ENCODE measurements around the gene S100A7. TPM values are rescaled to one million over a fixed set of nuclear protein-coding genes. Genes with fewer than 3 reads are reported as not detected.

Gene S100A7
- total and polyA plus RNA-seq, 2 donors (not counting 1 experiment from before 2014, with no cell fraction given) = not detected

- no peaks in the 10 kb centered on the region for H4K20me1 ChIP-seq (ENCODE audit: control insufficient read depth, extremely low read depth, insufficient read depth, low read length)
- no peaks in the 10 kb centered on the region for H3K9me3 ChIP-seq (ENCODE audit: control insufficient read depth, insufficient read depth, low read depth, low read length)
- no peak overlapping the region for H3K9ac ChIP-seq (ENCODE audit: insufficient read depth, low read length)
- no peaks in the 10 kb centered on the region for H3K4me1 ChIP-seq (ENCODE audit: control insufficient read depth, extremely low read depth, insufficient read depth, low read length)
- H2AFZ ChIP-seq (ENCODE audit: low read length) = no peak overlapping the region
- no peak overlapping the region for H3K4me3 ChIP-seq (replicated peaks in 1 of 4; ENCODE audit: control extremely low read depth in 1 of 4, insufficient read depth in 1 of 4, low read depth in 3 of 4, low read length in 4 of 4)
- H3K4me2 ChIP-seq (ENCODE audit: extremely low read depth, insufficient read depth, low read length) = no peak overlapping the region
- peaks cover 3% of the 10 kb centered on the region for H3K27me3 ChIP-seq (ENCODE audit: control insufficient read depth, insufficient read depth, low read length)
- H3K79me2 ChIP-seq (ENCODE audit: control insufficient read depth, insufficient read depth, low read length) = no peaks in the 10 kb centered on the region
- no peak for TF ChIP-seq EZH2 (IDR thresholded peaks at IDR 0.05; ENCODE audit: low read length, missing control alignments)
- TF ChIP-seq, protein P1, sequence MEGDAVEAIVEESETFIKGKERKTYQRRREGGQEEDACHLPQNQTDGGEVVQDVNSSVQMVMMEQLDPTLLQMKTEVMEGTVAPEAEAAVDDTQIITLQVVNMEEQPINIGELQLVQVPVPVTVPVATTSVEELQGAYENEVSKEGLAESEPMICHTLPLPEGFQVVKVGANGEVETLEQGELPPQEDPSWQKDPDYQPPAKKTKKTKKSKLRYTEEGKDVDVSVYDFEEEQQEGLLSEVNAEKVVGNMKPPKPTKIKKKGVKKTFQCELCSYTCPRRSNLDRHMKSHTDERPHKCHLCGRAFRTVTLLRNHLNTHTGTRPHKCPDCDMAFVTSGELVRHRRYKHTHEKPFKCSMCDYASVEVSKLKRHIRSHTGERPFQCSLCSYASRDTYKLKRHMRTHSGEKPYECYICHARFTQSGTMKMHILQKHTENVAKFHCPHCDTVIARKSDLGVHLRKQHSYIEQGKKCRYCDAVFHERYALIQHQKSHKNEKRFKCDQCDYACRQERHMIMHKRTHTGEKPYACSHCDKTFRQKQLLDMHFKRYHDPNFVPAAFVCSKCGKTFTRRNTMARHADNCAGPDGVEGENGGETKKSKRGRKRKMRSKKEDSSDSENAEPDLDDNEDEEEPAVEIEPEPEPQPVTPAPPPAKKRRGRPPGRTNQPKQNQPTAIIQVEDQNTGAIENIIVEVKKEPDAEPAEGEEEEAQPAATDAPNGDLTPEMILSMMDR (conservative IDR thresholded peaks at IDR 0.05 in 1 of 2, IDR thresholded peaks at IDR 0.05 in 1 of 2; ENCODE audit: low read depth in 1 of 2, low read length in 2 of 2) = no peak
- H3K36me3 ChIP-seq (ENCODE audit: control insufficient read depth, insufficient read depth, low read length) = no peaks in the 10 kb centered on the region
- DNase-seq (ENCODE audit: low read depth in 2 of 2) = no peak
- H3K27ac ChIP-seq (ENCODE audit: insufficient read depth, low read length) = no peak overlapping the region
Observed at GRCh38 chr1:153437236-153437635, 23.2 kb downstream of the S100A7 start.

DNA sequence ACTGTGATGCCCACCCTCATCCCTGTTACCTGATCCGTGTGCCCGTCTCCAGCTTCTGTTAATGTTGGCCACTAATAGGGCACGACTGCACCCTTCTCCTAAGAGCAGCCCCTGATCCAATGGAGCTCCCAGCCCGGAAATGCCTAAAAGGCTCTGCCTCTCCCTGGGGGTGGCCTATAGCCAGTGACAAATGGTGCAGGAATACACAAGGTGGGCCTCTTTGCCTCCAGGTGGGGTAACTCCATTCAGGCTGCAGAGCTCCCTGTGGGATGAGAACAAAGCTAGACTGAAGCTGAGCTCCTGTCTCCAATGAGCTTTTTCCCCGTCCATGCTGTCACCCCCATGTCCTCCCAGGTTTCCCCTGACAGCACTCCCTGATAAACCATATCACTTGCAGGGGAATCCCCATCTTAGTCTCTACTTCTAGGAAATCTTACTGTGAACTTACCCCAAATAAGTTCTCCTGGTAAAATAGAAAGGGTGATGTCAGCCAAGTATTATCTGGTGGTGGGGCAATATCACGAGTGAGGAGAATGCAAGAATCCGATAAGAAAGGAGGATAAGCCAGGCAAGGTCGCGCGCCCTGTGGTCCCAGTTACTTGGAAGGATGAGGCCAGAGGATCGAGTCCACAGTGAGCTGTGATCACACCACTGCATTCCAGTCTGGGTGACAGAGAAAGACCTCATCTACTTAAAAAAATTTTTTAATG is 25.6 kb downstream of the S100A7 start:
- no peaks in the 10 kb centered on the region for H3K36me3 ChIP-seq (ENCODE audit: control insufficient read depth, insufficient read depth, low read length)
- no peak overlapping the region for H3K9ac ChIP-seq (ENCODE audit: insufficient read depth, low read length)
- no peaks in the 10 kb centered on the region for H4K20me1 ChIP-seq (ENCODE audit: control insufficient read depth, extremely low read depth, insufficient read depth, low read length)
- peaks cover 3% of the 10 kb centered on the region for H3K27me3 ChIP-seq (ENCODE audit: control insufficient read depth, insufficient read depth, low read length)
- H3K79me2 ChIP-seq (ENCODE audit: control insufficient read depth, insufficient read depth, low read length) = no peaks in the 10 kb centered on the region
- H2AFZ ChIP-seq (ENCODE audit: low read length) = no peak overlapping the region
- H3K27ac ChIP-seq (ENCODE audit: insufficient read depth, low read length) = no peak overlapping the region
- DNase-seq (ENCODE audit: low read depth in 2 of 2) = no peak
- no peak overlapping the region for H3K4me3 ChIP-seq (replicated peaks in 1 of 4; ENCODE audit: control extremely low read depth in 1 of 4, insufficient read depth in 1 of 4, low read depth in 3 of 4, low read length in 4 of 4)
- TF ChIP-seq EZH2 (IDR thresholded peaks at IDR 0.05; ENCODE audit: low read length, missing control alignments) = no peak
- TF ChIP-seq, protein P1 (conservative IDR thresholded peaks at IDR 0.05 in 1 of 2, IDR thresholded peaks at IDR 0.05 in 1 of 2; ENCODE audit: low read depth in 1 of 2, low read length in 2 of 2) = no peak
- no peaks in the 10 kb centered on the region for H3K4me1 ChIP-seq (ENCODE audit: control insufficient read depth, extremely low read depth, insufficient read depth, low read length)
- no peaks in the 10 kb centered on the region for H3K9me3 ChIP-seq (ENCODE audit: control insufficient read depth, insufficient read depth, low read depth, low read length)
- no peak overlapping the region for H3K4me2 ChIP-seq (ENCODE audit: extremely low read depth, insufficient read depth, low read length)

DNA sequence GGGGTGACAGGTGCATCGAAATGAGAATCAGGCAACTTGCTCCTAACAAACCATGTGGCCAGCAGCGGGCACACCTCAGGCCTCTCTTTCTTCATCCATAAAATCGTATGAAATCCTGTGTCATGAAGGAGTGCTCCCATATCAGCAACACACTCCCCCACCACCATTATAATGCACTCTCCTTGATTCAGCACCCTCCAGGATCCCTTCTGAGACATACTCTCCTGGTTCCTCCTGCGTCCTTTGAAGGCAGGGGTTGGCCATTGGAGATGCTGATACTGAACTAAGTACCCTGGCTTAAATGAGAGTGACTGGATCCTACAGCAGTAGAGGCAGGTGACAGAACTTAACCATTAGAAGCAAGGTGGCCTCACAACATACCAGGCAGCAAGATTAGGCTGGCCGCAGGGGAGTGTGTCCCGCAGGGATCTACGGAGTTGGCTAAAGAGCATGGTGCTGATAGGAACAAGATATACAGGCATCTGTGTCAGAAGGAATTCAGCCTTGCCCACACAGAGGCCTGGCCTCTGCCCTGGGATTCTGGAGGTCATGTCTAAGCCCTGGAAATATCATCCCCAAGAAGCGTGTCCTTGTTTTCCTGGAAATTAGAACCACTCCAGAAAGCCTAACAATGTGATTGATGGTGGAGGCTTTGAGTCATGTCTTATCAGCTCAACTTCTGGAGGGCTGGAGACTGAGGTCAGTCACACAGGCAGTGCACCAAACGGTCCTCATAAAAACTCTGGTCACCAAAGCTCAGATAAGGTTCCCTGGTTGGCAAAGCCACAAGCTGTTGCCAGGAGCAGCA is 27.4 kb downstream of the S100A7 start:
- no peak overlapping the region for H3K4me3 ChIP-seq (replicated peaks in 1 of 4; ENCODE audit: control extremely low read depth in 1 of 4, insufficient read depth in 1 of 4, low read depth in 3 of 4, low read length in 4 of 4)
- no peaks in the 10 kb centered on the region for H4K20me1 ChIP-seq (ENCODE audit: control insufficient read depth, extremely low read depth, insufficient read depth, low read length)
- TF ChIP-seq, protein P1 (conservative IDR thresholded peaks at IDR 0.05 in 1 of 2, IDR thresholded peaks at IDR 0.05 in 1 of 2; ENCODE audit: low read depth in 1 of 2, low read length in 2 of 2) = no peak
- no peak for TF ChIP-seq EZH2 (IDR thresholded peaks at IDR 0.05; ENCODE audit: low read length, missing control alignments)

More for the DNA sequence above, 27.4 kb downstream of the S100A7 start:
- H3K27ac ChIP-seq (ENCODE audit: insufficient read depth, low read length) = no peak overlapping the region
- H3K9me3 ChIP-seq (ENCODE audit: control insufficient read depth, insufficient read depth, low read depth, low read length) = no peaks in the 10 kb centered on the region
- H2AFZ ChIP-seq (ENCODE audit: low read length) = no peak overlapping the region
- peaks cover 3% of the 10 kb centered on the region for H3K27me3 ChIP-seq (ENCODE audit: control insufficient read depth, insufficient read depth, low read length)
- H3K79me2 ChIP-seq (ENCODE audit: control insufficient read depth, insufficient read depth, low read length) = no peaks in the 10 kb centered on the region
- no peak overlapping the region for H3K4me2 ChIP-seq (ENCODE audit: extremely low read depth, insufficient read depth, low read length)
- no peak overlapping the region for H3K9ac ChIP-seq (ENCODE audit: insufficient read depth, low read length)
- DNase-seq (ENCODE audit: low read depth in 2 of 2) = no peak
- H3K4me1 ChIP-seq (ENCODE audit: control insufficient read depth, extremely low read depth, insufficient read depth, low read length) = no peaks in the 10 kb centered on the region
- H3K36me3 ChIP-seq (ENCODE audit: control insufficient read depth, insufficient read depth, low read length) = no peaks in the 10 kb centered on the region
